ENCODE results near the gene SLC5A10.

SLC5A10 gene

GRCh38 chr17:19005137-19005773, 53.3 kb downstream of the SLC5A10 start:
- whole genome bisulfite sequencing = 71% methylated on average over 13 of the region's 13 CpGs

GRCh38 chr17:19005789-19006430, 53.9 kb downstream of the SLC5A10 start:
- Histone ChIP-seq H3K36me3 (ENCODE audit: insufficient read depth, low read length) (peaks cover 20% of the 10 kb centered on the region), H3K27ac (ENCODE audit: low read depth, low read length) (no peak overlapping the region), H3K4me3 (ENCODE audit: low read length) (no peak overlapping the region), H3K4me1 (ENCODE audit: insufficient read depth, low read length) (peaks cover 9% of the 10 kb centered on the region), H3K27me3 (ENCODE audit: insufficient read depth, low read length) (no peaks in the 10 kb centered on the region), H3K9ac (ENCODE audit: low read depth, low read length) (no peak overlapping the region), H3K9me3 (ENCODE audit: insufficient read depth, low read depth, low read length) (0 out of 2 replicates have a peak, but pooled peaks cover 6% of the 10 kb centered on the region)
- 87% methylated on average over 4 of the region's 4 CpGs for WGBS

More at GRCh38 chr17:19005137-19005773, 53.3 kb downstream of the SLC5A10 start:
- Histone ChIP-seq H3K36me3 (ENCODE audit: insufficient read depth, low read length) (peaks cover 24% of the 10 kb centered on the region), H3K4me3 (ENCODE audit: low read length) (peak overlapping the region; percentile 89), H3K27ac (ENCODE audit: low read depth, low read length) (peak overlapping the region; percentile 83), H3K4me1 (ENCODE audit: insufficient read depth, low read length) (peaks cover 9% of the 10 kb centered on the region), H3K9me3 (ENCODE audit: insufficient read depth, low read depth, low read length) (0 out of 2 replicates have a peak, but pooled peaks cover 6% of the 10 kb centered on the region), H3K9ac (ENCODE audit: low read depth, low read length) (peak overlapping the region; percentile 88), H3K27me3 (ENCODE audit: insufficient read depth, low read length) (no peaks in the 10 kb centered on the region)

GRCh38 chr17:19006698-19007097, 54.7 kb downstream of the SLC5A10 start:
- Histone ChIP-seq H3K27me3 (ENCODE audit: insufficient read depth, low read length) (no peaks in the 10 kb centered on the region), H3K27ac (ENCODE audit: low read depth, low read length) (no peak overlapping the region), H3K9ac (ENCODE audit: low read depth, low read length) (no peak overlapping the region), H3K4me1 (ENCODE audit: insufficient read depth, low read length) (peaks cover 9% of the 10 kb centered on the region), H3K9me3 (ENCODE audit: insufficient read depth, low read depth, low read length) (0 out of 2 replicates have a peak, but pooled peaks cover 6% of the 10 kb centered on the region), H3K36me3 (ENCODE audit: insufficient read depth, low read length) (peaks cover 13% of the 10 kb centered on the region), H3K4me3 (ENCODE audit: low read length) (no peak overlapping the region)

GRCh38 chr17:19009970-19010369, 58.0 kb downstream of the SLC5A10 start:
- no peak overlapping the region for H3K27ac ChIP-seq (ENCODE audit: low read depth, low read length)
- no peaks in the 10 kb centered on the region for H3K4me1 ChIP-seq (ENCODE audit: insufficient read depth, low read length)
- H3K4me3 ChIP-seq (ENCODE audit: low read length) = no peak overlapping the region
- no peaks in the 10 kb centered on the region for H3K27me3 ChIP-seq (ENCODE audit: insufficient read depth, low read length)
- H3K9me3 ChIP-seq (ENCODE audit: insufficient read depth, low read depth, low read length) = 0 out of 2 replicates have a peak, but pooled peaks cover 6% of the 10 kb centered on the region
- no peak overlapping the region for H3K9ac ChIP-seq (ENCODE audit: low read depth, low read length)
- H3K36me3 ChIP-seq (ENCODE audit: insufficient read depth, low read length) = no peaks in the 10 kb centered on the region
- WGBS = 90% methylated on average over 12 of the region's 12 CpGs

GRCh38 chr17:19010729-19011505, 59.0 kb downstream of the SLC5A10 start:
- Histone ChIP-seq H3K9me3 (ENCODE audit: insufficient read depth, low read depth, low read length) (0 out of 2 replicates have a peak, but pooled peaks cover 6% of the 10 kb centered on the region), H3K27me3 (ENCODE audit: insufficient read depth, low read length) (no peaks in the 10 kb centered on the region), H3K36me3 (ENCODE audit: insufficient read depth, low read length) (no peaks in the 10 kb centered on the region), H3K9ac (ENCODE audit: low read depth, low read length) (no peak overlapping the region), H3K27ac (ENCODE audit: low read depth, low read length) (no peak overlapping the region), H3K4me1 (ENCODE audit: insufficient read depth, low read length) (no peaks in the 10 kb centered on the region), H3K4me3 (ENCODE audit: low read length) (no peak overlapping the region)
- 58% methylated on average over 11 of the region's 11 CpGs for whole genome bisulfite sequencing

GRCh38 chr17:19011581-19011980, 59.6 kb downstream of the SLC5A10 start:
- 82% methylated on average over 6 of the region's 6 CpGs for WGBS
- Histone ChIP-seq H3K4me1 (ENCODE audit: insufficient read depth, low read length) (no peaks in the 10 kb centered on the region), H3K27me3 (ENCODE audit: insufficient read depth, low read length) (no peaks in the 10 kb centered on the region), H3K27ac (ENCODE audit: low read depth, low read length) (no peak overlapping the region), H3K4me3 (ENCODE audit: low read length) (no peak overlapping the region), H3K9me3 (ENCODE audit: insufficient read depth, low read depth, low read length) (0 out of 2 replicates have a peak, but pooled peaks cover 3% of the 10 kb centered on the region), H3K36me3 (ENCODE audit: insufficient read depth, low read length) (no peaks in the 10 kb centered on the region), H3K9ac (ENCODE audit: low read depth, low read length) (no peak overlapping the region)

GRCh38 chr17:19012171-19013080, 60.5 kb downstream of the SLC5A10 start:
- WGBS = 91% methylated on average over 22 of the region's 22 CpGs
- no peaks in the 10 kb centered on the region for H3K36me3 ChIP-seq (ENCODE audit: insufficient read depth, low read length)
- H3K27ac ChIP-seq (ENCODE audit: low read depth, low read length) = no peak overlapping the region
- H3K4me1 ChIP-seq (ENCODE audit: insufficient read depth, low read length) = no peaks in the 10 kb centered on the region
- no peaks in the 10 kb centered on the region for H3K27me3 ChIP-seq (ENCODE audit: insufficient read depth, low read length)
- H3K9me3 ChIP-seq (ENCODE audit: insufficient read depth, low read depth, low read length) = no peaks in the 10 kb centered on the region
- no peak overlapping the region for H3K4me3 ChIP-seq (ENCODE audit: low read length)
- H3K9ac ChIP-seq (ENCODE audit: low read depth, low read length) = no peak overlapping the region

- Histone ChIP-seq H3K36me3 (ENCODE audit: insufficient read depth, low read length) (no peaks in the 10 kb centered on the region), H3K27me3 (ENCODE audit: insufficient read depth, low read length) (no peaks in the 10 kb centered on the region), H3K27ac (ENCODE audit: low read depth, low read length) (no peak overlapping the region), H3K4me1 (ENCODE audit: insufficient read depth, low read length) (no peaks in the 10 kb centered on the region), H3K9ac (ENCODE audit: low read depth, low read length) (no peak overlapping the region), H3K9me3 (ENCODE audit: insufficient read depth, low read depth, low read length) (no peaks in the 10 kb centered on the region), H3K4me3 (ENCODE audit: low read length) (no peak overlapping the region)
- 95% methylated on average over 12 of the region's 12 CpGs for WGBS
These were observed 61.3 kb downstream of the SLC5A10 start for GRCh38 chr17:19013226-19013625.

GRCh38 chr17:19013806-19014627, 62.1 kb downstream of the SLC5A10 start:
- Histone ChIP-seq H3K27me3 (ENCODE audit: insufficient read depth, low read length) (no peaks in the 10 kb centered on the region), H3K9ac (ENCODE audit: low read depth, low read length) (no peak overlapping the region), H3K36me3 (ENCODE audit: insufficient read depth, low read length) (no peaks in the 10 kb centered on the region), H3K27ac (ENCODE audit: low read depth, low read length) (no peak overlapping the region), H3K4me1 (ENCODE audit: insufficient read depth, low read length) (no peaks in the 10 kb centered on the region), H3K4me3 (ENCODE audit: low read length) (no peak overlapping the region), H3K9me3 (ENCODE audit: insufficient read depth, low read depth, low read length) (no peaks in the 10 kb centered on the region)
- whole genome bisulfite sequencing = 93% methylated on average over 11 of the region's 11 CpGs

- Histone ChIP-seq H3K4me3 (ENCODE audit: low read length) (no peak overlapping the region), H3K27me3 (ENCODE audit: insufficient read depth, low read length) (peaks cover 2% of the 10 kb centered on the region; the same call in 1 of the 2 replicates), H3K9ac (ENCODE audit: low read depth, low read length) (no peak overlapping the region), H3K9me3 (ENCODE audit: insufficient read depth, low read depth, low read length) (no peaks in the 10 kb centered on the region), H3K27ac (ENCODE audit: low read depth, low read length) (no peak overlapping the region), H3K4me1 (ENCODE audit: insufficient read depth, low read length) (no peaks in the 10 kb centered on the region), H3K36me3 (ENCODE audit: insufficient read depth, low read length) (no peaks in the 10 kb centered on the region)
- WGBS = 89% methylated on average over 29 of the region's 29 CpGs
These were observed 62.8 kb downstream of the SLC5A10 start for GRCh38 chr17:19014628-19015215.

All from HUES64 (cell line).